GM18499 (cell line): Measurements from ENCODE around the gene HLCS.

ENCODE experiments used
- ATAC-seq: cut with Tn5 transposase; IDR thresholded peaks from one replicate; pipeline ENCODE4 v1.9.1; 2021; ENCODE audit warnings: moderate number of reproducible peaks; ENCODE audit not compliant: insufficient read depth, unreplicated experiment

HLCS gene

GRCh38 chr21:36791180-36791579 is 175.3 kb downstream of the HLCS start:
- ATAC-seq = no peak

GRCh38 chr21:36790616-36791015 is 175.9 kb downstream of the HLCS start:
- ATAC-seq = no peak

DNA sequence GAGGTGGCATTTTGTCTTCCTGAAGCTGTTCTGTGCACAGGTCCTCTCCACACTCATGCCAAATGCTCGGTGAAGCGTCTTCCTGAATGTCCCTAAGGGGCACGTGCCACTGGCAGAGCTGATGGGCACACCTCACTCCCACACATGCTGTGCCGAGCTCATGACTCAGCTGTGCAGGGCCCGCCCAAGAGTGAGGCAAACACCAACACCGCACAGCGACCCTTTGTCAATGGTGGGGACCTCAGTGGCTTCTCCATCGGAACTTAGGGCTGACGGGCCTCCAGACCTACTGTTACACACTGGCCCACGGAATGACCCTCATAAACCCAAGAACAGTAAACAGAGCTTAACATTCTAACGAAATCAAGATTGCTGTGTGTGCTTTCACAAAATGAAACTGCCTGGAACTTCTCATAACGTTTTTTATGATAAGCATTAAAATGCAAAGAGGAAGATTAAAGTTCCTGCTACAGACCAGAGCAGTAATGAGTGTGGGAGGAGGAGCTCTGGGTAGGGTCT is 178.3 kb downstream of the HLCS start:
- no peak for ATAC-seq

DNA sequence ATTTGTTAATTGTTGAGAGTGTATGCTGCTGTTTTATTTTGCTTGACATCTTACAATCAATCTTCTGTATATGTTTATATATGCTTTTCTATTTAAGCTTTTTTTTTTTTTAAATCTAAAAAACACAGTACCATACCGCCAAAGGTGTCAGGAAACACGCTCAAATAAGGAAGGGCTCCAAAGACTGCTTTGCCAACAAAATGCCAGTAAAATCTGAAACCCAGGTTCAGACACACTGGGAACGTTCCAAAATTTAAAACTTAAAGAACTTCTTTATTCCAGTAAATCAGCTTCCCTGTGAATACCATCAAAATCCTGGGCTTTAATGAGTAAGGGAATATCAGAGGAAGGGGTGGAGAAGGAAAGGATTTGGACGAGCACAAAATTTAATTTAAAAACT is 180.3 kb downstream of the HLCS start:
- ATAC-seq = no peak

DNA sequence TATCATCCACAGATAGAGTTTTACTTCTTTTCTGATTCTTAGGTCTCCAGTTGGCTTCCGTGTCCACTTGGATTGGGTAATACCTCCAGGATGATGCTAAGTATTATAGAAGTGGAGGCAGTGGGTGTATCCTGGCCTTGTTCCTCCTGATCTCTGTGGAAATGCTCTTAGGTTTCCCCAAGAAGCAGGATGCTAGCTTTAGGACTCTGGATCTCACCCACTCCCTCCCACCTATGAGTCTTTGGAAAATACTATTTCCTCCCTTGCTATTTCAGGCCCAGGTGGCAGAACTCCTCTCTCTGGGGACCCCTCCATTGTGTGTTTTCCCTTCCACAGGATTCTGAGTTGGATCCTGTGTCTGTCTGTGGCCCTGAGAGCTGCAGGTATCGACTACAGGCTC is 180.9 kb downstream of the HLCS start:
- ATAC-seq = no peak

DNA sequence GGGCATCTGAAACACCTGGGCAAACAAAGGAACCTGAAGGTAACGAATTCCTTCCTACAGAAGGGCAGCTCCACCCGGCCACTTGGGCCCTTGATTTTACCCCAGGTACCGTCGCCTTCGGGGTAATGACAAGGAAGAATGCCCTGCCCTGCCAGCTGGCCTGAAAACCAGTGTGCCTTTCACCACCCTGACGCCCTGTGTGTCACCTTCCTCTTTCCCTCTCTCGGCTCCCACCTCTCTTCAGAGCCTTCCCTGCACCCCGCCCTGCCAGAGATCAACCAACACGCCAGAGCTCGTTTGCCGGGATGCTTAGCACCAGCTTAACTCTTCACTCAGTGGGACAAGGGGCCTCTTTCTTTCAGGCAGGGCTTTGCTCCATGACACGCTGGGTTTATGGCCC is 181.5 kb downstream of the HLCS start:
- ATAC-seq = no peak

DNA sequence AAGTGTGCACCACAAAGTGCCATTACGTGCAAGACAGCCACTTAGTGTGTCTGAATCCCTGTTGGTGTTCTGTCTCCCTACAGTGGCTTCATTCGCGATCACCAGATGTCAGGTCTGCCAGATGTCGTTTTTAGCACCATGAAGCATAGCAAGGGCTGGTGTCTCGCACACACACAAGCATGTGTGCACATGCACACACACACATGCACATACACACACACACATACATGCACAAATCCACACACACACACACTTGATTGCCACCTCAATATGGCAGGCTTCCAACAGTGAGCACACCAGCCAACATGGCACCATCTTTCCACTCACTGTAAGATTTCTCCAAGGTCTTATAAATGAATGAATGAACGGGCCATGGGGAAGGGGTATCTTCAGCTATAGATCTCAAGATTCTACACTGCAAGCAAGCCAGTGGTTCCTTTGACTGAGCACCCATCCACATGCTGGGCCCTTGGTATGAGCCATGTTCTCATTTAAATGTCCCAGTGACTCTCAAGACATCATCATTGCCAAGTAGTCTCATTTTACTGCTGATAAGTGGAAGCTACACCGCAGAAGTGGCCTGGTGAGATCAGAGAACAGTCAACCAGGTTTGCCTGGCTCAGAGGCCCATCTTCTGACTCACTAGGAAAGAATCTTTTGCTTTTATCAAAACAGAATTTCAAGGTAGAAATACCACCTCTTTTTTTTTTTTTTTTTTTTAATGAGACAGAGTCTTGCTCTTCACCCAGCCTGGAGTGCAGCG is 182.7 kb downstream of the HLCS start:
- no peak for ATAC-seq

GRCh38 chr21:36780861-36781260 is 185.6 kb downstream of the HLCS start:
- no peak for ATAC-seq

DNA sequence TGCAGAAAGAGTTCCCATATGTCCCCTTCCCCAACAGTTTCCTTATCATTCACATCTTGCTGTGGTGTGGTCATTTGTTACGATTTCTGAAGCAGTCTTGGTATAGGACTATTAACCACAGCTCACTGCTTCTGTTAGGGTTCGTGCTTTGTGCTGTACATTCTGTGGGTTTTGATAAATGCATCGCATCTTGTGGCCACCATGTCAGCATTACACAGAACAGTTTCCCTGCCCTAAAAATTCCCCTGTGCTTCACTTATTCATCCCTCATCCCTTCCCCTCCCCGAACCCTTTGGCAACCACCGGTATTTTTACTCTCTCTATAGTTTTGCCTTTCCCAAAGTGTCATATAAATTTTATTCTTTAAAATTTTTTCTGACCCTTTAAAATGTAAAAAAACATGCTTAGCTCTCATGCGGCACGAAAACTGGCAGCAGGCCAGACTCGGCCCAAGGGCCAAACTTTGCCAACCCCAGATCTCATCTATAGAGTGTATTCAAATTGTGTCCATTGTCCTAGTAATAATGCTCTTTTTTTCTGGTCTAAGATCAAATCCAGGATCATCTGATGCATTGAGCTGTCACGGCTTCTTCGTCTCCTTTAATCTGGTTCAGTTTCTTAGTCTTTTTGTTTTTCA is 189.4 kb downstream of the HLCS start:
- no peak for ATAC-seq

DNA sequence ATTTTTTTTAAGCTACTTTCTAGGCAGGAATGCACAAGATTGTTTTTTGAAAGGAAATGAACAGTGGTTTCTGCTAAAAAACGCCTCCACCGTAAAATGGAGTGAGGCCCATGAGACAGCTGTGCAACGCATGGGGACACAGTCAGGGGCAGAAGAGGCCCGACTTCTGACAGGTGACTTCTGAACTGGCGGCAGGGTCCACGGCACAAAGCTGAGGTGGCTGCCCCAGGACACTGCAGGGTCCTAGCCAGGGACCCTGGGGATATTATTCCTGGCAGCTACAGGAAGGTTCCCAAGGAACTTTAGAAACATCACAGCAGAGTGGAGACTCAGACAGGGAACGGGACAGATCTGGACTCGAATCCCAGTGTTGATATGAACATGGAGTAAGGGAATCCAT is 192.5 kb downstream of the HLCS start:
- no peak for ATAC-seq

DNA sequence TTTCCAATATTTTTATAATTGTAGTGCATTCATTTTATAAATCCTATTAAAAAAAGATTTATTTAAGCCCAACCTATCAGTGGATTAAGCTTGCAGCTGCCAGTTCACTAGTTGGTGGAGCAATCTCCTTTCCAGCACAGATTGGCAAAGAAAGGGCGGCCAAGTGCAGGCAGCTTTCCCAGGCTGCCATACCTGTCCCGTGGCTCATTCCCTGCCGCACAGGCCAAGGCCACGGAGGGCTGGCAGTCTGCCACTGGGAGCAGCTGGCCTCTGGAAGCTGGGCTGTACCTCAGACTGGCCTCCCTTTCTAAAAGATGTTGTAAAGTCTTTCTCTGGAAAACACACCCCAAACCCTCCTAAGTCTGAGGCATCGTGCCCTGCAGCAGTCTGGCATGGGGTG is 193.4 kb downstream of the HLCS start:
- ATAC-seq = no peak

DNA sequence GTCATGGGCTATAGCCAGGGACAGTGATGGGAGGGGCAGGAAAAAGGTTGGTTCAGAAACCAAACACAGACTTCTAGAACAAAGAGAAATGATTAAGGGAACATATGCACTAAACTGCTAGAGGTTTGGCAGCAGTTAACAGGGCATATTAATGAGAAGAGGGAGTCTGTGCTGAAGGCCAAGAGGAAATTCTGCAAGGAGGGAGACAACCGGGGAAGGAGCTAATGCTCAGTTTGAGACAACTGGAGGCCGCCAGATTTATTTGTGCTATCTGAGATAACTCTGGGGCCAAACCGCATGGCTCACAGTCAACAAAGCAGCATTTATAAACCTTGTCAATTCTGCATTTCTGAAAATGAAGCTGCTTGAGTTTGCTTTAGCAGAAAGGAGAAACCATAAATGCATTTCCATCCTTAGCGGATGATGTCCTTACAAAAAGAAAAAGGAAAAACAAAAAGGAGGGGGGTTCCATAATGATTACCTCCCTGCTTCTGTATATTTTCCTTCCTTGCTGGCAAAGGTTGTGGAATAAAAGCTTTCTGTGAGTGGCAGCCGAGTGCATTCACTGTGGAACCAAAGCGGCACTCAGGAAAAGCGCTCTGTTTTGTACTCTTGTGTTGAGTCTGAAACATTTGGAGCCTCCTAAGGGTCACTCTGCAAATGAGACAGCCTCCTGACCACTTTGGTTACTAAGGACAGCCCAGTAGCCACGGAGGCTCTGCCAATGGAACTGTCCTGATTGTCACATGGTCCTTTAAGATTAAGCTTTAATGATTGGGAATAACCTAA is 197.2 kb downstream of the HLCS start:
- ATAC-seq = no peak

GRCh38 chr21:36768496-36768895 is 198.0 kb downstream of the HLCS start:
- ATAC-seq = no peak

- ATAC-seq = no peak
These were observed 199.4 kb downstream of the HLCS start for GRCh38 chr21:36767096-36767495.

DNA sequence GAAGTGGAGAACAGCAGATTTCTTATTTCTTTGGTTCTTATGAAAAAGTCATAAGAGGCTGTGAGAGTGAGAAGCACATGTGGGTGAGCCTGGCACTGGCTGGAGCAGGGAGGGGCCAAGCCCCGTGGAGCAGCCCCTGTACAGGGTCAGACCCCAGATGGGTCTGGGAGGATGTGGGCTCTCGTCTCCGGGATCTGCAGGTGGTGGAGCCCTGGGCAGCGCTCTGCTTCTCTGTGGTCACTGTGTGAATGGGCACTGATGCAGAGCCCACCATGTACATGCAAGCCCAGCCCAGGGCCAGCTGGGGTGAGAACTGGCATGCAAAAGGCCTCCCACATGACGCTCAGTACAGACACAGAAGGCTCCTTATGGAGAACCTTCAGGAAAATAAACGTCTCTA is 200.0 kb downstream of the HLCS start:
- ATAC-seq = no peak

DNA sequence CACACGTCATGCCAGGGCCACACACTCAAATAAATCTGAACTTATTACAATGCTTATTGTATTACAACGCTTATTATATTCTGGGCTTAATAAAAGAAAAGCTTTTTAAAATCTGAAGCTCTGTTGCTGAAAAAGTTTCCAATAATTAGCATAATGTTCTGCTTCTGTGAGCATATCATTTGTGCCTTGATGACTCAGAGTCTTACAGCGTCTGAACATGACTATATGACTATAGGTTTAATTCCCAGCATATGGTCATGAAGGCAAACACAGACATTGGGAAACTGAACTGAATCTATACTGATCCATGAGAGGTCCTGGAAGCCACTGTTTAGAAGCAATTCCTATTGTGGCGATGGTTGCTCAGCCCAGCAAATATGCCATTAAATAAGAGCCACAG is 201.2 kb downstream of the HLCS start:
- ATAC-seq = no peak

DNA sequence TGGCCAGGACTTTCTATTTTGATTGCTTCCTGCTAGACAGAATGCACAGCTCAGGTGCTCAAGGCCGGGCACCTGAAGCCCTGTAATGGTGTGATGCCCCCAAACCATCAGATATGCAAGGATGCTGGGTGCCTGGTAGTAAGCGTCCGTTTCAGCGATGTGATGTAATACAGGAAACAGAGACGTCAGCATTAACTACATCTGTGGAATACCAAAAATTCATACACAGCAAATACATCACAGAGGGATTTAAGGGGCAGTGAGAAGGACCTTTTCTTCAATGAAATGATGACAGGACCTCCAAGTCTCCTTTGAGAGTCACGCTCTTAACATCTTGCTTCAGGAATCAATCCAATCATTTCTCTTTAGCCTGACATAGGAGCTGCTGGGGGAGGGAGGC is 203.2 kb downstream of the HLCS start:
- no peak for ATAC-seq

DNA sequence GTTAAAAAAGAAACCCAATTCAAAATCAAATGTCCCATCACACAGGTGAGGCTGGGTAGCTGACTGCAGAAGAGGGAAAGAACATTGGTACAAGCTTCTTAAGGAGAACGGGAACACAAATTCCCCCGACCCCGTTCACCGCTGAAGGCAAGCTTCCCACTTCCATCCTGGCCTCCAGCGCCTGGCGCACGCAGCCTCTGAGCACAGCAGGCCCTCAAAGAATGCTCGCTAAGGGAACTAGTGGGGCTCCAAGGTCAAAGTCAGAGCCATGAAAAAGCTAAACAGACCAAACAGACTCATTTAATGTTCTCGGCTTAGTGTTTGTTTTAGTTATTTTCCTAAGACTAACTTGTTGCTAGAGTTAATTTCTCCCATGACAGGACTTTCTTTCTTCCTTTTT is 203.8 kb downstream of the HLCS start:
- ATAC-seq = no peak

DNA sequence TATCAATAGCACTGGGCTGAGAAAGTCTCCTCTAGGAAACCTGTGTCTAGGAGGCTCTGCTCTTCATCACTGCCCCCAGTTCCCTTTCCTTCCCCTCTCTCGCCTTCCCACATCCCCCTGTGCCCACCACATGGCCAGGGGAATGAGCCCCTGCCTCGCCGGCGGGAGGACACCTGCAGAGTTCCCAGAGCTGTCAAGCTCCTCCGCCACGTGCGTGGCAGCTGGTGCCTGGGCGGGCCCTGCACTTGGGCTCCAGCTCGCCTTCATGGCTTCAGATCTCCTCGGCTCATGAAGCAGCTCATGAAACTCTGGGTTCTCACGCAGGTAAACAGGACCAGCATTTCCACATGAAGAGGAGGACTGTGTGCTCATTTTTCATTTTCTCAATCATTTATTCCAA is 204.8 kb downstream of the HLCS start:
- ATAC-seq = no peak

DNA sequence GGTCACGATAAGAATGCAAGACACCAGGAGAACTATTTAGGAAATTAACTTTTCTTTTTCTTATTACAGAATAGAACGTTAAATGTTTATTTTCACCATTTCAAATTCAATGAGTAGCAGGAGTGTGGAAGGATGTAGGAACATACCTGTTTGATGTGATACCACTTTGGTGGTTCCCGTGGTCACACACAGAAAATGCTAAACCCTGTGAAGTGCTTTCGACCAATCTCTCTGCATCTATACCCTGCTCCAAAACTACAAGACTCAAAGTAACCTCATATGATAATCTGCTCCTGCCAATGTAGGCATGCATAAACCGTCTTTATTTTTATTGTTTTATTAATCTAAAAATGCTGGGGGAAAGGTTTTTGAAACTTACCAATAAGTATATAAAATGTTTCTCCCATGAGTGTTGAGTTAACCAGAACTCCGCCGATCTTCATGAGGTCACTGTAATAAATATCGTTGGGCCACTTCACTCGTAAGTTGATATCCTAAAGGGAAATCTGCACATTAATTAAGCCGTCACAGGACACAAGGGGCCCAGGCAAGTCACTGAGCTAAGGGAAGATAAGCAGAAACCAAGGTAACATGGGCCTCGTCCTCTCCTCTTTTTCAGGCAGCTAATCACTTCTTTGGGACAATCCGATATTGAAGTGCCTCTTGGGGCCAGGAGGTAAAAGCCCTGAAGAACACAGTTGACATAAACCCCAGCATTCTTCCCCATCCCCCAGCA is 207.0 kb downstream of the HLCS start:
- no peak for ATAC-seq

DNA sequence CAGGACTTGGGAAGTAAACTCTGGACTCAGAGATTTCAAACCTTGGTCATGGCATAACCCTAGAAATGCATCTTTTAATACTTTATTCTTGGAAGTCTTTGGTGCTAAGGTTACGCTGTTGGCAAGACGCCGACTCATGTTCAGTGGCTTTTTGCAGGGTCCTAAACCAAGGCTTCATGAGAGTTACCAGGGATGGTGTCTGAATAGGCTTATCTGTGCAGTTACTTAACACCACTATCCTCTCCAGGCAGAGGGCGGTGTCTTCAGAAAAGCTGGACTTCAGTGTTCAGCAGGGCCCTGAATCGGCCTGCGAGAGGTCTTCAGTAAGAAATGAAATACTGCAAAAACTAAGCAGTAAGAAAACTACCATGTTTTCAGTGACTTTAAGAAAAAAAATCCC is 209.3 kb downstream of the HLCS start:
- ATAC-seq = no peak
